Dermis blood vessel endothelial cell (primary cell): ENCODE measurements around the gene LPCAT3. TPM values are rescaled to one million over a fixed set of nuclear protein-coding genes. Genes with fewer than 3 reads are reported as not detected.
"Not testable (repeated sequence)": the region's sequence is repeated elsewhere in the genome, so short reads cannot be mapped to it uniquely, and the experiment has no call there.

ENCODE experiments used
- DNase-seq: peaks from one replicate; pipeline ENCODE4 v3.0.0; 2010
- total RNA-seq: library from RNA; depleted of rRNA; stranded (reverse); fragments of >200 nt; gene quantifications from 2 replicates; pipeline ENCODE4 v1.2.3, GENCODE V29; 2014

The LPCAT3 gene
- total RNA-seq, 1 donor from 2014 or later: 8.0 TPM

DNA sequence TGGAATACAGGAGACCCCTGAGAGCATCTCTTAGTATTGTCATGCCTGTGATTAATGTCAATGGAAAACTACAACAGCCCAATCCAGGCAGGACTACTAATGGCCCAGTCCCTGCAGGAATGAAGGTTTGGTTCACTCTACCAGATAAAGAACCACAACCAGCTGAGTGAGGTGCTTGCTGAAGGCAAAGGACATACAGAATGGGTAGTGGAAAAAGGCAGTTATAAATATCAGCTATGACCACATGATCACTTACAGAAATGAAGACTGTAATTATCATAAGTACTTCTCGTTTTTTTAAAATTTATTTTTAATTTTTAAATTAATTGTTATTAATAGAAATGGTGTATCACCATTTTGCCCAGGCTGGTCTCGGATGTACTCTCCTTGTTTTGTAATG, 17.2 kb upstream of the LPCAT3 start:
- DNase-seq: no peak

DNA sequence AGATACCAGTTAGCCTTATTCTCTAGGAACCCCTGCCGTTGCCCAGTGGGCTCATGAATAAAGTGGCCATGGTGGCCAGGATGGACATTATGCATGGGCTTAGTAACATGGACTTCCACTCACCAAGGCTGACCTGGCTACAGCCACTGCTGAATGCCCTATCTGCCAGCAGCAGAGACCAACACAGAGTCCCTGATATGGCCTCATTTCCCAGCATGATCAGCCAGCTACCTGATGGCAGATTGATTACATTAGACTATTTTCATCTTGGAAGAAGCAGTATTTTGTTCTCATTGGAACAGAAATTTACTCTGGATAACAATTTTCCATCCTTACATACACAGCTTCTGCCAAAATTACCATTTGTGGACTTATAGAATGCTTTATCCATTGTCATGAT, 16.2 kb upstream of the LPCAT3 start:
- DNase-seq: no peak

DNA sequence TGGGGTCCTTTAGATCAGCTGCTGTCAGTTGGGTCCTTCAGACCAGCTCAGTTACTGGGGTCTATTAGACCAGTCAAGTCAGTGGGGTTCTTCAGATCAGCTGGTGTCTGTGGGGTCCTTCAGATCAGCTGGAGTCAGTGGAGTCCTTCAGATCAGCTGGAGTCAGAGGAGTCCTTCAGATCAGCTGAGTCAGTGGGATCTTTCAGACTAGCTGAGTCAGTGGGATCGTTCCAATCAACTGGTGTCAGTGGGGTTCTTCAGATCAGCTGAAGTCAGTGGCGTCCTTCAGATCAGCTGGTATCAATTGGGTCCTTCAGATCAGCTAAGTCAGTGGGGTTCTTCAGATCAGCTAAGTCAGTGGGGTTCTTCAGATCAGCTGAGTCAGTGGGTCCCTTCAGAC, 14.7 kb upstream of the LPCAT3 start:
- no peak for DNase-seq

DNA sequence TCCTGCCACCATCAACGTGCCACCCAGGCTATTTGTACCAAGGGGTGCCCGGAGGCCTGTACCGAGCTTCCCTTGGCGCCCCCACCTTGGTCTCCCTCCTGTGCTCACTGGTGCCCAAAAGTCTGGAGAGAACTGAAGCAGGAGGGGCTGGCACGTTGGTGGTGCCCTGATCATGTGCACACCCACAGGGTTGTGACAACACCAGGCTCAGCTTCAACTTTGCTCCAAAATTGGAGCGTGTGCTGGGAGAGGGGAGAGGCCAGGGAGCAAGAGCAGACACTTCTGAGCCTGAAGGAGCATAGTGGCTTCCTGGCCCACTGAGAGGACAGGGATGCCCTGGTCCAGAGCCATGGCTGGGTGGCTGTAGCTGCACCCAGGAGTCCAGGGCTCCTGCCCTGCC, 13.0 kb upstream of the LPCAT3 start:
- no peak for DNase-seq

DNA sequence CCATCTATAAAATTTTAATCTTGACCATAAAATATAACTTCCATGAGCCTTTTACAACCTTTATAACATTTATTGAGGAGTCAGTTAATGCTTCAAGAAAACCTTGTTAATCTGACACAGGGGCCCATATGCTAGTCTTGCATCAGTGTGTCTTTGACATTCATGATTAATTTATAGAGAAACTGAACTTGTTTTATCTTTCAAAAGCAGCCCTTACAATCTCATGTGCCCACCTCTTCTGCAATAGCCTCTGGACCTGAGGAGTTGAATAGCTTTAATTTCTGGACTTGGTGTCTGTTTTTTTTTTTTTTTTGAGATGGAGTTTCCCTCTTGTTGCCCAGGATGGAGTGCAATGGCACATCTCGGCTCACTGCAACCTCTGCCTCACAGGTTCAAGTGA, 8.6 kb upstream of the LPCAT3 start:
- no peak for DNase-seq

DNA sequence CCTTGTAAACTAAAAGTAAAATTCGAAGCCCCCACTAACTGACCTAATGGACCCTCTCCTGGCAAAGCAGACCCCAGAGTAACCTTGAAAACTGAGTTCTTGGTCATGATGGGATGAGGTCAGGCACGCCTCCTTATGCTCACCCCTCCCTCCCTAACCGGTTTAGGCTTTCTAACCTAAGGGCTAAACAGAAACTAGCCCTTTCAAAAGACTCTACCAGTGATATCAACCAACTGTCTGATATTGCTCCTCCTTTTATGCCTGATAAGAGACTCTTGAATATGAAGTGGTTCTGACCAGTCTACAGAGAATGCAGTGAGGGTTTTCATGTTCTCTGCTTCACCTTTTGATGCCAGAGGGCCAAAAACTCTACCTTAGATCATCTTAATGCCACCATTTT, 4.8 kb upstream of the LPCAT3 start:
- DNase-seq: no peak

DNA sequence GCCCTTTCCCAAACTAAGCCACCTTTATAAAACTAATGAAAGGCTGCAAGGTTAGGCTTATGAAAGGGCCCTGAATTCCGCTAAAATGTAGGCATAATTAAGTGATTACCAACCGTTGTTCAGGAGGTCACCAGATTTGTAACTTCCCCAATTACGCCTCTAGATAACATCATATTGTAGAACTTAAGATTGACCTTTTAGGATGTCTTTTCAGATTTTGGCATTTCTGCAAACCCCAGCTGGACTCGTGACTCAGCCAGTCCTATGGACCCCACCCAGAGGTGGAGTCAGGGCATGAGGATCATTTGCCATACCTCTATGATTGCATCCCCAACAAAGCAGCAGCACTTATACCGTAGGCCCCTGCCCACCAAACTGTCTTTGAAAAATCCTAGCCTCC, 3.7 kb upstream of the LPCAT3 start:
- no peak for DNase-seq

DNA sequence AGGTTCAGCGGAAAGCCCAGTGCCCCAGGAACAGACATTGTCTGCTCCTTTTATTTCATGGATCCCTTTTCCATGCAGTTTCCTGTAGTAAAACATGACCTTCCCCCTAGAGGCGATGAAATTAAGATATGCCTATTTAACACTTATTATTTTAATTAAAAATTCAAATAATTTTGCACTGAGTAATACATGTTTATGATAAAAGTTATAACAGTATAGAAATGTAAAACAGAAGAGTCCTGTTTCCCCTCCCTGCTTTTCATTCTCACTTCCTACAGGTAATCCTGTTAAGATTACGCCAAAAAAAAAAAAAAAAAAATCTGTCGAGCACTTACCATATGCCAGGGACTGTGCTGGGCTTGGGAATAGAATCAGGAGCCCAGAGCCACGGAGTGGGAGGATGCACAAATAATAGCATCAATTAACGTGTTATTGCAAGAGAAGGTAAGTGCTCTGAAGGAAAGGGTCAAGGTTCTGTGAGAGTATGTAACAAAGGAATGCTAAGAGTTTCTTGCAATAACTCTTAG, 830 bp upstream of the LPCAT3 start:
- peak; percentile 17 for DNase-seq

DNA sequence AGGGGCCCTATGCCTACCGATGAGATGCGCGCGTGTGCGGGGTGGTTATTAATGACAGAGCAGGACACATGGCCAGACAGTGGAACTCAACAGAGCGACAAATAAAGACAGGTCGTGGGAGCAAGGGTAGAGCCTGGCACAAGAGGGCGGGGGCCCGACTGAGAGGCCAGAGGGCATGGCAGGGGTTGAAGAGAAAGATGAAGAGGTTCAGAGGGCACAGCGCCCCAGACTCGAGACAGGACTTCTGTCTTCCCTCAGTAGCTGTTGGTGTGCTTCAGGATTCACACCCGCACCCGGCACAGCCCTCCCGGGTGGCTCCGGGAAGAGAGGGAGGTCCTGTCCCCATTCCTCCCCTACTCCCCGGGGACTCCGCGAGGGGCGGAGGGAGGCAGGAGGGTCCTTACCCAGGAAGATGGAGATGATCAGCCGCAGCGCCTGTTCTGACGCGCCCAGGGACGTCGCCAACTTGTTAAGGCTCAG, 366 bp downstream of the LPCAT3 start:
- no peak for DNase-seq

DNA sequence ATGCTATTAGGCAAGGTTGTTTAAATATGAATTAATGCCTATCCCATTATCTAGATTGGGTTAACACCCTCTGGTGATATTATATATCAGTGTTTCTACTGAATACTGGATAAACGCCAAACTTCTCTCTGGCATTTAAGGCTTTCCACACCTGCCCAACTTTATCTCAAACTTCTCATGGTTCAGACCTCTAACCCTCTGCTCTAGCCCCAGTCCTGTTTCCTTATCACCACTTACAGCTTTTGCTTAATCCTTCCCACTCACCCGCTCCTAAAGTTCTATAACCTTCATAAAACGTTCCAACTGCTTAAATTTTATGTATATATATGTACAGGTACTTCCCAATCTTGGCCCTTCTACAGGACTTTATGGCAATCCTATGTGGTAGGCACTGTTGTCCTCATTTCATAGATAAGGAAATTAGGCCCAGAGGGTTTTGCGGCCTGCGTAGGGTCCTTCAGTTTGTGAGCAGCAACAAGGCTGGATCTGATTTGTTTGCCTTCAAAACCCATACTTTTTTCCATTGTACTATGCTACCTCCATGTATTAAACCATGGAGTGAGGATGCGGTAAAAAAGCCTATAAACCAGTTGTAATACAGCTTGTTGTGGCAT, 1.2 kb downstream of the LPCAT3 start:
- DNase-seq: no peak

DNA sequence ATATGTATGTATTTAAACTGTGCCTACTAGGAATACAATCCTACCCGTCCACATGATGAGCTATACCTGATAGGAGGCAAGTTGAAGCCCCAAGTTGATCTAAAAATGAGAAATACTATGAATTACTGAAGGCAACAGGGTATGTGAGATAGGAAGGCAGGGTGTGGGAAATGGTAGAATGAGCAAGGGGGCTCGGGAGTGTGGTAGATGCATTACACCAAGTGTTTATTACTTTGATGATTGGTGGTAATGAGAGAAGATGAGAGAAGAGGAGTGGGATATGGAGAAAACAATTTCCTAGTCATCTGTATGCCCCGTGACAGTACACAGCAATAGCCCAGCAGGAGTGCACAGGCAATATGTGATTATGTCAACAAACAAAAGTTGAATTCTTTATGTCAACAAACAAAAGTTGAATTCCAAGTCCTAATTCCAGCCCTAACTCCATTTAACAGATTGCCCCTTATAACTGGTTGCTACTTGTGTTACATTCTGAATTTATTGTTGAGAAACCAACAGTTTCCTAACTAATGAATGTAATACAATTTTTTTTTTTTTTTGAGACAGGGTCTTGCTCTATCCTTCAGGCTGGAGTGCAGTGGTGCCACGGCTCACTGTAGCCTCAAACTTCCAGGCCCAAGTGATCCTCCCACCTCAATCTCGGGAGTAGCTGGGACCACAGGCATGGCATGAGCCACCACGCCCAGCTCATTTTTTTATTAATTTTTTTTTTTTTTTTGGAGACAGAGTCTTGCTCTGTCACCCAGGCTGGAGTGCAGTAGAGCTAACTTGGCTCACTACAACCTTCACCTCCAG, 2.5 kb downstream of the LPCAT3 start:
- no peak for DNase-seq

DNA sequence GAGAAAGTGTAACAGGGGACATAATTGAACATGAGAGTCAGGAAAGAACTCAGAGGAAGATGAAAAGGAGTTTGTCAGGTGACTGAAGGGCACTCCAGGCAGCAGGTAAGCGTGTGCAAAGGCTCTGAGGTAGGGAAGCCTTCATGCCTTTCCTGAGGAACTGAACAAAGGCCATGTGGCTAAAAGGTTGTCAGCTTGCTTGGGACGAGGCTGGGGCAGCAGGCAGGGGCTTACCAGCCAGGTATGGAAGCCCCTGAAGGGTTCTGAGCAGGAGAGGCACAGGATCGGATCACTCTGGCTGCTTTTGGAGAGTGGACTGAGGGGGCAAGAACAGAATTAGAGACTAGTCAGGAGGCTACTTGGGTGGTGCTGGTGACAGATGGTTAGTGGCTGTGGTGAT, 5.2 kb downstream of the LPCAT3 start:
- DNase-seq: no peak

DNA sequence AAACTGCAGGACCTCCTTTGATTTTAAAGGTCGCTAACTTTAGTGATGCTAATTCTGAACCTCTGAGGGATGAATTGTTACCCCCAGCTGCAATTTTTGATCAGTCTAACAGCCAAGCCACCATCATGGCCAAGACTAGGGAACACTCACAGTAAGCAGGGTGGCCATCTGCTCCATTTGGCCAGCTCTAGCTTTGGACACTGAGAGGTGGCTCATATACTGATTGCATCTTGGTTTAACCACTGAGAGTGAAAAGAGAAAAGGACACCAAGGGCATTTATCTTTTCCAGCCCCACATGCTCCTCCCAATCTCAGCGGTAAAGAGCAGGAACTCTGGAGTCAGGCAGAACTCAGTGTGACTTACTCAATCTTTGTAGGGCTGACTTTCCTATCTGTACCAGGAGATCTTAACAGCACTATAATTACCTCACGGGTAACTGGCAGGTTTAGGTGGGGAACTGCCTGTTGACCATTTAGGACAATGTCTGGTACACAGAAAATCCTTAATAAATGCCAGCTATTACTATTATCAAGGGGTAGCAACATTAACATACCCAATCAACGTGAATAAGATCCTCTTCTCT, 6.2 kb downstream of the LPCAT3 start:
- no peak for DNase-seq

DNA sequence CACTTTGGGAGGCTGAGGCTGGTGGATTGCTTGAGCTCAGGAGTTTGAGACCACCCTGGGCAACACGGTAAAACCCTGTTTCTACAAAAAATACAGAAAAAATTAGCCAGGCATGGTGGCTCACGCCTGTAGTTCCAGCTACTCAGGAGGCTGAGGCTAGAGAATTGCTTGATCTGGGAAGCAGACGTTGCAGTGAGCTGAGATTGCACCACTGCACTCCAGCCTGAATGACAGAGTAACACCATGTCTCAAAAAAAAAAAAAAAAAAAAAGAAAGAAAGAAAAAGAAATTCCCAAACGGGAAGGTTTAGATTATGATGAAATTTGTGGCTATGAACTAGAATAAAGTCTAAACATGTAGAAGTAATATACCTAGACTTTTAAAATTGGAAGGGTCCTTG, 6.9 kb downstream of the LPCAT3 start:
- DNase-seq: not testable (repeated sequence)

DNA sequence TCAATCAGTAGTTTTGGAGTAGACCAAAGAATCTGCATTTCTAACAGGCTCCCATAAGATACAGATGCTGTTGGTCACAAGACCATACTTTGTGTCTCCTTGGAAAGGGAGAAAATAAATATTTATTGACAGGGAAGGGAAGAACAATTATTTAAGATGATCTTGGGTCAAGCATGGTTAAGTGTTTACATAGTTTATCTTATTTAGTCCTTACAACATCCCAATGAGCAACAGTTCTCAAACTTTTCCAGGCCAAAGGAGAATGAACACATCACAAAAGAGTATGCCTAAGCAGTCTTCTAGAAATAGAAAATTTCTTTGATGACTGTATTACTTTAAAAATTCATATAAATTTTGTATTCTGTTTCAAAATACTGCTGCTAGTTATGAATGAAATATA, 8.8 kb downstream of the LPCAT3 start:
- no peak for DNase-seq

DNA sequence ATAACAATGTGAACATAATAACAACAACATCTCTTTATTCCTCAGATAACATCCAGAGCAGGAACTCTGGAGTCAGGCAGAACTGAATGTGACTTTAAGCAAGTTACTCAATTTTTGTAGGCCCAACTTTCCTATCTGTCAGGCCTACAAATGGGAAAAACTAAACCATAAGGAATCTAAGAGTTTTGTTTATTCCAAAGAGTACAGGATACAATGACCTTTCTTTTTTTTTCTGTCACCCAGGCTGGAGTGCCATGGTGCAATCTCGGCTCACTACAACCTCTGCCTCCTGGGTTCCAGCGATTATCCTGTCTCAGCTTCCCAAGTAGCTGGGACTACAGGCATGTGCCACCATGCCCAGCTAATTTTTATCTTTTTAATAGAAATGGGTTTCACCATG, 9.4 kb downstream of the LPCAT3 start:
- DNase-seq: no peak

DNA sequence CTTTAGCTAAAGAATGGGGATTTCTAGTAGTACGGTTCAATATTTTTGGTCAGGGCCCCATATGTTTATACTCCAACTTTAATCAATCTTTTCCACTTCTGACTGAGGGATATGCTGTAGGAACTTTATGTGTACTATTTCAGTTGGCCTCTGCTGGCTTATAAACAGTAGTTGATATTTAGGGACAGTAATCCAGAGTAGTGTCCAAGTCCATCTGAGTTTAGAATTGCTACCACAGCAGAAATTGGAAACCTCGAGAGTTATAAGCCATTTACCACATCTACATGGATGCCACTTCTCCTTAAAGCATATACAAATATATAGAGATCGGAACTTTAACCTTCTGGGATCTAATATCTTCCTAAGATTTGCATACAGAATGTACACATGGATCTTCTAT, 11.6 kb downstream of the LPCAT3 start:
- DNase-seq: no peak

DNA sequence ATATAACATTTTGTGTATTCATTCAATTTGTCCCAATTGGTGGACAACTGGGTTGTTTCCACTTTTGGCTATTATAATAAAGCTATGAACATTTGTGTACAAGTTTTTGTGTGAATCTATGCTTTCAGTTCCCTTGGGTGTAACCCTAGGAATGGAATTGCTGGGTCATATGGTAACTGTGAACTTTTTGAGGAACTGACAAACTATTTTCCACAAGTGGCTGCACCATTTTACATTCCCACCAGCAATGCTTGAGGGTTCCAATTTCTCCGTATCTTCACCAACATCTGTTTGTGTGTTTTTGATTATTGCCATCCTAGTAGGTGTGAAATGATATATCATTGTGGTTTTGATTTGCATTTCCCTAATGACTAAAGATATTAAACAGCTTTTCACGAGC, 13.0 kb downstream of the LPCAT3 start:
- DNase-seq: no peak

DNA sequence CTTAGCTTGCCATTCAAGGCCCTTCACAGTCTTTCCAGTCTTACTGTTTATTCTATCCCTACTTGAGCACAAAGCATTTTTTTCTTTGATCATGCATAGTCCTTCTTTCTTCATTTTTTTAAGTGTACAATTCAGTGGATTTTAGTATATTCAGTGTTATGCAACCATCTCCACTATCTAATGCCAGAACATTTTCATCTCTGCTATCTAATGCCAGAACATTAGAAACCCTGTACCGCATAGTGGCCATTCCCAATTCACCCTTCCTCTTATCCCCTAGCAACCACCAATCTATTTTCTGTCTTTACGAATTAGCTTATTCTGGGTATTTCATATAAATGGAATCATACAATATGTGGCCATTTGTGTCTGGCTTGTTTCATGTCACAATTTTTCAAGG, 13.4 kb downstream of the LPCAT3 start:
- DNase-seq: no peak

DNA sequence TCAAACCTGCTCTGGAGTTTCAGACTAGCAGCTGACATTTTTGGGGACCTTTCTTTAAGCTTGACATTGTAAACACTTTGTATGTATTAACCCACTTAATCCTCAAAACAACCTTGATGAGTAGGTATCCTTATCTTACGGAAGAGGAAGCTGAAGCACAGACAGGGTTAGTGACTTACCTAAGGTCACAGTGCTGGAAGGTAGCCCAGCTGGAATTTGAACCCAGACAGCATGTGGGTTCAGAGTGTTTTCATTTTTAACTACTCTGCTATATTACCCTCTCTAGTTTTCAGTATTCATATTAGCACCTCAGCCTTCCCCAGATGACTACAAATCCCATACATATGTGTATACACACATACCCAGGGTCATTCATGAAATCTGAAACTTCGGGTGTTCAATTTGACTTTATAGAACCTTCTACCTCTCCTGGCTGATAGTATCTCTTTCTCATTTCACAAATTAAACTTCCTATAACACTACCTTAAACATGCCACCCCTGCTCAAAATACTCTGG, 13.9 kb downstream of the LPCAT3 start:
- no peak for DNase-seq

DNA sequence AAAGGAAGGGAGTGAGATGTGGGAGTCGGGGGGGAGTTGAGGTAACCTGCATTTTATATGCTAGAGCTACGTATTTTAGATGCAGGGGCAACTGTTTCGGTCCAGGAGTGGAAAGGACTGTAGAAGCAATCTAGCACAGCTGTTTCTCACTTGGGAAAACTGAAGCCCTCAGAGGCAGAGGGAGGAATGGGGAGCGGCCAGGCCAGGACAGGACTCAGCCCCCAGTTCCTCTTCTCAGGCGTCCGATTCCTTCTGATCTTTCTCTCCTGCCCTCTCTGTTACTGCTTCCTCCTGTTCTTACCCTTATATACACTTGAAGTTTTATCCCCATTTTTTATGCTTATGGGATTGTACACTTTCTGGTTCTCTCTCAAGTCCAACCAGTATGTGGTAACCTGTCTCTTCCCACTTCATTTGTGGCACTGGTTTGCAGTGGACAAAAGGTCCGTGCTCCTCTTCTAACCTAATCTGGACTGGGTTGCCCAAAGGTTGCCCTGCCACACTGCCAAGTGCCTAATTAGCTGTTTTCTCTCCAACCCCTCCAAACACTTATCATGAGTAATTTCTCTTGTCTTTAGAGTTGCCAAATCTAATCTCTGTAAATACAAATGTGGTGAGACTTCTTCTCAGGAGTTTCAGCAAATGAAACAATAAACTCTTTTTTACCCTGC, 16.2 kb downstream of the LPCAT3 start:
- DNase-seq: no peak

DNA sequence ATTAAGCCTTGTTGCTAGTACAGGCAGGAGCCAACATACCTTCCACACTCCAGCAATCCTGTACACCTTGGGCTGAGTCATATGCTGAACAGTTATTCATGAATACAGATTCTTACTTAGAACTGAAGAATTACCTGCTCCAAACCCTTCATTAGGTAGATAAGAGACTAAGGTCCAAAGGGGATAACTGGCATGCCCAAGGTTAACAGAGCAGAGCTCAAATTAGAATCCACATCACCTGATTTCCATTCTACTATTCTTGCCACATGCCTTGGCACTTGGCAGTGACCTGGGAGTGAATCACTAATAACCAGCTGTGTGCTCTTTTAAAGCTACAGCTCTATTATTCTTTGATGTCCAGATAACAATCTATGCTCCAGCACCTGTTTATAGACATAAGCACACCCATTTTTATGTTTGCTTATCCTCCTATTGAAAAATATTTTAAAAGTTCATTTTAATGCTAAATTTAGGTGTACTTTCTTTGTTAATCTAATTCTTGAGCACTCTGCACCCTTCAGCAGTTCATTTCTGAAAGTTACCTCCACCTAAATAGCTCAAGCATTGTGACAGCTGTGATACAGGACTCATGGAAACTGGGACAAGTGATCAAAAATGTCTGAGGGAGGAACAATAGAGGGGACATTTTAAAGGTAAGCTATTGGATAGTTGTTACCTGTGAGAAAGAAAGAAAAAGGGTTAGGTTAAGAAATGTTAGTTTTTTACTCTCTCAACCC, 19.4 kb downstream of the LPCAT3 start:
- no peak for DNase-seq
